ENCODE data around the gene CLEC12A.
"Not testable (repeated sequence)": the region's sequence is repeated elsewhere in the genome, so short reads cannot be mapped to it uniquely, and the experiment has no call there.

GRCh38 chr12:9974731-9975130 lies 3.5 kb downstream of the CLEC12A start:
- TF ChIP-seq POLR2A (IDR thresholded peaks at IDR 0.05; ENCODE audit: low read length); GATA1 (IDR thresholded peaks at IDR 0.05; ENCODE audit: low read depth, low read length): not testable (repeated sequence)

Measured in erythroblast (primary cell).